BLaER1 treated with 17β-estradiol and CSF1 and Interleukin-3, amounts not matched to agents 10 nM and 100 nM (cell line): ENCODE results near the gene DNAJC13.

ENCODE experiments used
- H3K27ac ChIP-seq, 11 experiments: shearing (Covaris generic); formaldehyde crosslinking; 2 replicates each; pipeline ENCODE4 v1.8.1; 2022
- H3K27me3 ChIP-seq, 11 experiments: shearing (Covaris generic); formaldehyde crosslinking; 2 replicates each; pipeline ENCODE4 v1.8.1; 2022
- H3K36me3 ChIP-seq, 11 experiments: shearing (Covaris generic); formaldehyde crosslinking; 2 replicates each; pipeline ENCODE4 v1.8.1; 2022
- H3K4me1 ChIP-seq, 10 experiments: shearing (Covaris generic); formaldehyde crosslinking; 2 replicates each; pipeline ENCODE4 v1.8.1; 2022
- H3K4me2 ChIP-seq, 11 experiments: shearing (Covaris generic); formaldehyde crosslinking; 2 replicates each; pipeline ENCODE4 v1.8.1; 2022
- H3K4me3 ChIP-seq, 10 experiments: shearing (Covaris generic); formaldehyde crosslinking; 2 replicates each; pipeline ENCODE4 v1.8.1; 2022
- H3K9ac ChIP-seq, 11 experiments: shearing (Covaris generic); formaldehyde crosslinking; 2 replicates each; pipeline ENCODE4 v1.8.1; 2022
- H3K9me3 ChIP-seq, 11 experiments: shearing (Covaris generic); formaldehyde crosslinking; replicated peaks in 1 of 11; 2 replicates each; pipeline ENCODE4 v1.8.1; 2022
- H4K20me1 ChIP-seq, 11 experiments: shearing (Covaris generic); formaldehyde crosslinking; 2 replicates each; pipeline ENCODE4 v1.8.1; 2022
- Cebpa-rat ChIP-seq, 11 experiments: shearing (Covaris generic); IDR thresholded peaks; 2 replicates each; pipeline ENCODE4 v1.8.1; 2022

Gene DNAJC13

GRCh38 chr3:132417695-132418411 is 551 bp downstream of the DNAJC13 start:
- peak overlapping the region; percentile 60 to 97 (median 86) for H3K4me2 ChIP-seq
- no peaks in the 10 kb centered on the region for H3K9me3 ChIP-seq
- peaks cover 20 to 45% (median 25%) of the 10 kb centered on the region in 10 experiments for H3K4me1 ChIP-seq
- H3K9ac ChIP-seq: peak overlapping the region; percentile 87 to 97 (median 96)
- no peak for TF ChIP-seq Cebpa-rat (IDR thresholded peaks at IDR 0.05)
- peaks cover 5 to 33% (median 17%) of the 10 kb centered on the region in 11 experiments; a peak in 18 of 22 replicates for H3K36me3 ChIP-seq
- peaks cover 0 to 20% (median 5%) of the 10 kb centered on the region in 11 experiments; a peak in 13 of 22 replicates for H4K20me1 ChIP-seq
- H3K27ac ChIP-seq: peak overlapping the region; percentile 86 to 97 (median 94)
- H3K27me3 ChIP-seq: no peaks in the 10 kb centered on the region
- peak overlapping the region; percentile 70 to 98 (median 88) for H3K4me3 ChIP-seq

GRCh38 chr3:132418916-132419315 is 1.6 kb downstream of the DNAJC13 start:
- no peak for TF ChIP-seq Cebpa-rat (IDR thresholded peaks at IDR 0.05)
- Histone ChIP-seq H4K20me1 (peaks cover 0 to 31% (median 14%) of the 10 kb centered on the region in 11 experiments; a peak in 13 of 22 replicates), H3K36me3 (peaks cover 5 to 38% (median 19%) of the 10 kb centered on the region in 11 experiments; a peak in 18 of 22 replicates), H3K4me2 (peak overlapping the region; percentile 60 to 97 (median 86); a peak in 21 of 22 replicates), H3K27me3 (no peaks in the 10 kb centered on the region), H3K27ac (peak overlapping the region; percentile 86 to 97 (median 94)), H3K9ac (peak overlapping the region; percentile 87 to 97 (median 96)), H3K4me1 (peaks cover 20 to 55% (median 25%) of the 10 kb centered on the region in 10 experiments), H3K9me3 (no peaks in the 10 kb centered on the region), H3K4me3 (peak overlapping the region; percentile 70 to 98 (median 88))

GRCh38 chr3:132421832-132422231 is 4.5 kb downstream of the DNAJC13 start:
- Histone ChIP-seq H4K20me1 (peaks cover 0 to 60% (median 30%) of the 10 kb centered on the region in 11 experiments; a peak in 14 of 22 replicates), H3K27ac (no peak overlapping the region), H3K4me1 (peaks cover 12 to 73% (median 24%) of the 10 kb centered on the region in 10 experiments), H3K36me3 (peaks cover 5 to 64% (median 43%) of the 10 kb centered on the region in 11 experiments; a peak in 18 of 22 replicates), H3K4me3 (peak overlapping the region in 1 of 10 experiments; percentile 81; a peak in 1 of 20 replicates), H3K4me2 (peak overlapping the region in 5 of 11 experiments; percentile 10 to 97 (median 95); a peak in 9 of 22 replicates), H3K27me3 (no peaks in the 10 kb centered on the region), H3K9me3 (no peaks in the 10 kb centered on the region), H3K9ac (peak overlapping the region in 2 of 11 experiments; percentile 23 to 39; a peak in 1 of 22 replicates)
- TF ChIP-seq Cebpa-rat (IDR thresholded peaks at IDR 0.05): no peak

GRCh38 chr3:132422531-132422930 is 5.2 kb downstream of the DNAJC13 start:
- Histone ChIP-seq H3K9me3 (no peaks in the 10 kb centered on the region), H3K36me3 (peaks cover 5 to 67% (median 48%) of the 10 kb centered on the region in 11 experiments; a peak in 18 of 22 replicates), H3K4me2 (peak overlapping the region in 4 of 11 experiments; percentile 86 to 97 (median 96); a peak in 7 of 22 replicates), H3K27ac (no peak overlapping the region), H4K20me1 (peaks cover 0 to 67% (median 34%) of the 10 kb centered on the region in 11 experiments; a peak in 14 of 22 replicates), H3K9ac (peak overlapping the region in 2 of 11 experiments; percentile 1 to 4; a peak in 2 of 22 replicates), H3K4me1 (peaks cover 11 to 73% (median 23%) of the 10 kb centered on the region in 10 experiments), H3K4me3 (no peak overlapping the region), H3K27me3 (no peaks in the 10 kb centered on the region)
- no peak for TF ChIP-seq Cebpa-rat (IDR thresholded peaks at IDR 0.05)

- H3K4me3 ChIP-seq: no peak overlapping the region
- peaks cover 5 to 100% (median 42%) of the 10 kb centered on the region in 10 experiments; a peak in 17 of 20 replicates for H3K4me1 ChIP-seq
- H3K4me2 ChIP-seq: peak overlapping the region in 7 of 11 experiments; percentile 25 to 91 (median 50); a peak in 13 of 22 replicates
- peaks cover 0 to 32% (median 5%) of the 10 kb centered on the region in 11 experiments; a peak in 8 of 22 replicates for H4K20me1 ChIP-seq
- TF ChIP-seq Cebpa-rat (IDR thresholded peaks at IDR 0.05): no peak
- H3K9ac ChIP-seq: peak overlapping the region in 3 of 11 experiments; percentile 41 to 52 (median 47); a peak in 2 of 22 replicates
- peak overlapping the region in 9 of 11 experiments; percentile 14 to 78 (median 57); a peak in 13 of 22 replicates for H3K27ac ChIP-seq
- no peaks in the 10 kb centered on the region for H3K9me3 ChIP-seq
- H3K36me3 ChIP-seq: peaks cover 7 to 79% (median 50%) of the 10 kb centered on the region in 11 experiments; a peak in 20 of 22 replicates
- no peaks in the 10 kb centered on the region for H3K27me3 ChIP-seq
Measured at GRCh38 chr3:132432639-132433038, 15.3 kb downstream of the DNAJC13 start.

- H3K36me3 ChIP-seq: peaks cover 7 to 79% (median 50%) of the 10 kb centered on the region in 11 experiments; a peak in 20 of 22 replicates
- peaks cover 5 to 100% (median 44%) of the 10 kb centered on the region in 10 experiments; a peak in 17 of 20 replicates for H3K4me1 ChIP-seq
- peak overlapping the region in 5 of 11 experiments; percentile 24 to 91 (median 57); a peak in 10 of 22 replicates for H3K4me2 ChIP-seq
- H3K9me3 ChIP-seq: no peaks in the 10 kb centered on the region
- 0 out of 22 replicates have a peak overlapping the region, but pooled peaks of 1 of the 11 experiments have one; percentile 21 for H3K9ac ChIP-seq
- H4K20me1 ChIP-seq: peaks cover 0 to 28% (median 4%) of the 10 kb centered on the region in 11 experiments; a peak in 8 of 22 replicates
- no peak for TF ChIP-seq Cebpa-rat (IDR thresholded peaks at IDR 0.05)
- H3K4me3 ChIP-seq: no peak overlapping the region
- no peaks in the 10 kb centered on the region for H3K27me3 ChIP-seq
- H3K27ac ChIP-seq: peak overlapping the region in 6 of 11 experiments; percentile 30 to 78 (median 60); a peak in 10 of 22 replicates
Measured at GRCh38 chr3:132433121-132433520, 15.8 kb downstream of the DNAJC13 start.

GRCh38 chr3:132435224-132435910 is 18.1 kb downstream of the DNAJC13 start:
- H3K4me3 ChIP-seq: no peak overlapping the region
- H3K4me2 ChIP-seq: peak overlapping the region in 4 of 11 experiments; percentile 50 to 91 (median 70); a peak in 8 of 22 replicates
- peaks cover 0 to 17% (median 0%) of the 10 kb centered on the region in 11 experiments; a peak in 6 of 22 replicates for H4K20me1 ChIP-seq
- peaks cover 17 to 82% (median 63%) of the 10 kb centered on the region in 11 experiments; a peak in 20 of 22 replicates for H3K36me3 ChIP-seq
- H3K4me1 ChIP-seq: peaks cover 5 to 100% (median 55%) of the 10 kb centered on the region in 10 experiments; a peak in 17 of 20 replicates
- H3K9me3 ChIP-seq: no peaks in the 10 kb centered on the region; a peak in 1 of 22 replicates
- H3K27me3 ChIP-seq: no peaks in the 10 kb centered on the region
- peak overlapping the region in 6 of 11 experiments; percentile 7 to 78 (median 44); a peak in 10 of 22 replicates for H3K27ac ChIP-seq
- no peak overlapping the region; a peak in 1 of 22 replicates for H3K9ac ChIP-seq
- no peak for TF ChIP-seq Cebpa-rat (IDR thresholded peaks at IDR 0.05)
